ENCODE measurements around the gene PLAC8L1. TPM values are rescaled to one million over a fixed set of nuclear protein-coding genes. Genes with fewer than 3 reads are reported as not detected.
"Not testable (repeated sequence)": the region's sequence is repeated elsewhere in the genome, so short reads cannot be mapped to it uniquely, and the experiment has no call there.

Gene PLAC8L1
- total RNA-seq, 4 donors from 2014 or later = not detected

GRCh38 chr5:146111409-146111808 is 6.0 kb upstream of the PLAC8L1 start:
- H3K27ac ChIP-seq = no peak overlapping the region
- DNase-seq = peak; percentile 10 to 16
- H3K4me3 ChIP-seq (replicated peaks in 1 of 3) = no peak overlapping the region
- H3K4me1 ChIP-seq = no peaks in the 10 kb centered on the region
- no peaks in the 10 kb centered on the region for H3K9me3 ChIP-seq
- TF ChIP-seq CTCF (IDR thresholded peaks at IDR 0.05) (no peak), POLR2A (IDR thresholded peaks at IDR 0.05) (no peak)
- intact Hi-C loops (cut with DNase I) = no loop called here
- 75 to 76% methylated on average over 1 of the region's 1 CpG for WGBS, 2 donors
- H3K27me3 ChIP-seq = no peaks in the 10 kb centered on the region
- H3K36me3 ChIP-seq = peaks cover 0 to 4% of the 10 kb centered on the region in 2 donors

- Histone ChIP-seq H3K9me3 (no peaks in the 10 kb centered on the region), H3K27me3 (no peaks in the 10 kb centered on the region), H3K4me1 (no peaks in the 10 kb centered on the region), H3K36me3 (peaks cover 0 to 4% of the 10 kb centered on the region in 2 donors), H3K27ac (no peak overlapping the region), H3K4me3 (replicated peaks in 1 of 3) (no peak overlapping the region)
- DNase-seq = no peak
- 73 to 85% methylated on average over 1 of the region's 1 CpG for WGBS, 2 donors
- intact Hi-C loops (cut with DNase I) = no loop called here
- TF ChIP-seq POLR2A (IDR thresholded peaks at IDR 0.05) = no peak
- TF ChIP-seq CTCF (IDR thresholded peaks at IDR 0.05) = no peak
Measured at GRCh38 chr5:146109379-146109778, 4.0 kb upstream of the PLAC8L1 start.

GRCh38 chr5:146108870-146109269 is 3.5 kb upstream of the PLAC8L1 start:
- H3K9me3 ChIP-seq; H3K27me3 ChIP-seq; H3K4me1 ChIP-seq; H3K36me3 ChIP-seq; DNase-seq; H3K27ac ChIP-seq; intact Hi-C loops (cut with DNase I); H3K4me3 ChIP-seq (replicated peaks in 1 of 3): not testable (repeated sequence)
- WGBS, 2 donors = 90 to 93% methylated on average over 2 of the region's 2 CpGs

- intact Hi-C loops (cut with DNase I) = no loop called here
- no peak for TF ChIP-seq POLR2A (IDR thresholded peaks at IDR 0.05)
- Histone ChIP-seq H3K4me3 (replicated peaks in 1 of 3) (no peak overlapping the region), H3K4me1 (peaks cover 4 to 6% of the 10 kb centered on the region in 2 donors), H3K27ac (no peak overlapping the region), H3K27me3 (no peaks in the 10 kb centered on the region), H3K36me3 (peaks cover 0 to 1% of the 10 kb centered on the region in 2 donors), H3K9me3 (no peaks in the 10 kb centered on the region)
- DNase-seq = no peak
- WGBS, 2 donors = 37 to 74% methylated on average over 1 of the region's 1 CpG
Measured at GRCh38 chr5:146107901-146108300, 2.5 kb upstream of the PLAC8L1 start.

GRCh38 chr5:146103594-146103993 is 1.8 kb downstream of the PLAC8L1 start:
- DNase-seq = no peak
- Histone ChIP-seq H3K4me1 (peaks cover 4 to 6% of the 10 kb centered on the region in 2 donors), H3K36me3 (no peaks in the 10 kb centered on the region), H3K27ac (no peak overlapping the region), H3K27me3 (no peaks in the 10 kb centered on the region), H3K9me3 (no peaks in the 10 kb centered on the region), H3K4me3 (replicated peaks in 1 of 3) (no peak overlapping the region)
- WGBS, 2 donors = 49 to 62% methylated on average over 1 of the region's 1 CpG
- intact Hi-C loops (cut with DNase I) = no loop called here
- TF ChIP-seq CTCF (IDR thresholded peaks at IDR 0.05) (no peak), POLR2A (IDR thresholded peaks at IDR 0.05) (no peak)

GRCh38 chr5:146101646-146102045 is 3.7 kb downstream of the PLAC8L1 start:
- Histone ChIP-seq H3K4me3 (replicated peaks in 1 of 3) (no peak overlapping the region), H3K9me3 (no peaks in the 10 kb centered on the region), H3K27me3 (no peaks in the 10 kb centered on the region), H3K27ac (no peak overlapping the region), H3K4me1 (peaks cover 4 to 6% of the 10 kb centered on the region in 2 donors), H3K36me3 (no peaks in the 10 kb centered on the region)
- DNase-seq = no peak
- intact Hi-C loops (cut with DNase I) = no loop called here
- TF ChIP-seq POLR2A (IDR thresholded peaks at IDR 0.05) (no peak), CTCF (IDR thresholded peaks at IDR 0.05) (no peak)
- 81 to 90% methylated on average over 2 of the region's 2 CpGs for WGBS, 2 donors
